HCT116 (cell line): Measurements from ENCODE around the gene CMTM2. TPM values are rescaled to one million over a fixed set of nuclear protein-coding genes. Genes with fewer than 3 reads are reported as not detected.
"Not testable (repeated sequence)": the region's sequence is repeated elsewhere in the genome, so short reads cannot be mapped to it uniquely, and the experiment has no call there.

Experiments
- ATAC-seq: fragments of 200-7000 bp; cut with Tn5 transposase; 2 replicates; pipeline ENCODE4 v1.9.1; 2020; ENCODE audit warnings: mild to moderate bottlenecking, moderate library complexity
- BruUV-seq: library from RNA; stranded (reverse); fragments of 400-500 nt; replicated peaks from 2 replicates; lab custom pipeline; 2021; lab: Mats Ljungman, UMichigan
- CTCF ChIA-PET: fragments of 300-600 bp; sonication (Branson Sonifier 250); formaldehyde crosslinking; loops from one replicate; lab custom pipeline; 2021; ENCODE audit warnings: antibody characterized with exemption; lab: Charles Lee
- POLR2A ChIA-PET: fragments of 300-600, 350-600 bp; sonication (Branson Sonifier 250); formaldehyde crosslinking; loops from one replicate; lab custom pipeline; 2021; ENCODE audit warnings: antibody characterized with exemption; lab: Charles Lee
- RAD21 ChIA-PET, 2 experiments: fragments of 300-600 bp; sonication (Branson Sonifier 250); formaldehyde crosslinking; loops; one replicate each; lab custom pipeline; 2023; ENCODE audit warnings: low total read pairs in 2 of 2; ENCODE audit not compliant: uncharacterized antibody in 2 of 2, unreplicated experiment in 2 of 2, low non-redundant PET in 1 of 2; lab: Charles Lee
- DNase-seq: peaks from one replicate; pipeline ENCODE4 v3.0.0-alpha.2; 2010; ENCODE audit warnings: low read depth, low spot score
- H2AFZ ChIP-seq: fragments of 200-600 bp; shearing (Covaris generic), sonication (generic); 2 replicates; pipeline ENCODE4 v1.6.1; 2017; ENCODE audit warnings: low read depth, mixed run types, mixed read lengths, antibody characterized with exemption, low read length; ENCODE audit not compliant: poor library complexity, severe bottlenecking
- H3K27ac ChIP-seq: 2 replicates; pipeline ENCODE4 v1.5.1; 2012; ENCODE audit warnings: low read depth, low read length
- H3K27me3 ChIP-seq: fragments of 200-600 bp; sonication (generic); 2 replicates; pipeline ENCODE4 v1.6.1; 2016; ENCODE audit warnings: mixed run types, low read length, mixed read lengths; ENCODE audit not compliant: insufficient read depth
- H3K36me3 ChIP-seq, 2 experiments: fragments of 200-500 bp in 1 of 2; fragments of 200-600 bp in 1 of 2; sonication (Bioruptor generic) in 1 of 2; sonication (generic) in 1 of 2; 2 replicates each; pipeline versions ENCODE4 v1.5.1 to v1.6.1; 2014 to 2016; ENCODE audit warnings: low read length in 2 of 2, inconsistent platforms in 1 of 2, mixed read lengths in 1 of 2, mixed run types in 1 of 2; ENCODE audit not compliant: insufficient read depth in 2 of 2, control insufficient read depth in 1 of 2
- H3K4me1 ChIP-seq, 2 experiments: fragments of 200-600 bp in 1 of 2; sonication (generic) in 1 of 2; 2 replicates each; pipeline versions ENCODE4 v1.5.1 to v1.6.1; 2012 to 2017; ENCODE audit warnings: low read length in 2 of 2, inconsistent platforms in 1 of 2, mild to moderate bottlenecking in 1 of 2, mixed read lengths in 1 of 2, mixed run types in 1 of 2, moderate library complexity in 1 of 2; ENCODE audit not compliant: insufficient read depth in 2 of 2, control insufficient read depth in 1 of 2
- H3K4me2 ChIP-seq: fragments of 200-600 bp; sonication (generic); 2 replicates; pipeline ENCODE4 v1.6.1; 2017; ENCODE audit warnings: mixed run types, low read length, mixed read lengths
- H3K4me3 ChIP-seq, 2 experiments: fragments of 200-600 bp in 1 of 2; sonication (generic) in 1 of 2; replicated peaks in 1 of 2; 2 replicates each; pipeline ENCODE4 v1.5.1; 2011 to 2016; ENCODE audit warnings: low read length in 2 of 2, control low read depth in 1 of 2, low read depth in 1 of 2, mild to moderate bottlenecking in 1 of 2, mixed read lengths in 1 of 2, mixed run types in 1 of 2
- H3K79me2 ChIP-seq: fragments of 200-600 bp; sonication (generic); 2 replicates; pipeline ENCODE4 v1.6.1; 2017; ENCODE audit warnings: mild to moderate bottlenecking, mixed run types, low read length, moderate library complexity, mixed read lengths; ENCODE audit not compliant: insufficient read depth
- H3K9ac ChIP-seq: fragments of 200-600 bp; sonication (generic); 2 replicates; pipeline ENCODE4 v1.6.1; 2016; ENCODE audit warnings: low read length, mixed read lengths
- H3K9me2 ChIP-seq: fragments of 200-600 bp; sonication (generic), shearing (Covaris generic); 2 replicates; pipeline ENCODE4 v1.6.1; 2017; ENCODE audit warnings: mixed run types, mild to moderate bottlenecking, moderate library complexity; ENCODE audit not compliant: insufficient read depth
- H3K9me3 ChIP-seq, 2 experiments: fragments of 200-500 bp in 1 of 2; fragments of 200-600 bp in 1 of 2; sonication (Bioruptor generic) in 1 of 2; sonication (generic) in 1 of 2; 2 replicates each; pipeline ENCODE4 v1.6.1; 2014 to 2017; ENCODE audit warnings: low read length in 2 of 2, mixed read lengths in 2 of 2, inconsistent platforms in 1 of 2, low read depth in 1 of 2, mild to moderate bottlenecking in 1 of 2, mixed run types in 1 of 2, moderate library complexity in 1 of 2; ENCODE audit not compliant: control insufficient read depth in 1 of 2, insufficient read depth in 1 of 2
- H4K20me1 ChIP-seq: fragments of 200-600 bp; sonication (generic), shearing (Covaris generic); 2 replicates; pipeline ENCODE4 v1.6.1; 2017; ENCODE audit warnings: mixed run types, mild to moderate bottlenecking, moderate library complexity; ENCODE audit not compliant: insufficient read depth
- CBX3 ChIP-seq: IDR thresholded peaks from 2 replicates; pipeline ENCODE4 v1.6.1; 2012; ENCODE audit warnings: low read depth
- CEBPB ChIP-seq: IDR thresholded peaks from 2 replicates; pipeline ENCODE4 v1.6.1; 2012; ENCODE audit warnings: low read depth
- EZH2phosphoT487 ChIP-seq: fragments of 200-600 bp; IDR thresholded peaks from 2 replicates; pipeline ENCODE4 v1.6.1; 2018; ENCODE audit warnings: antibody characterized with exemption, borderline replicate concordance
- POLR2A ChIP-seq: IDR thresholded peaks from 2 replicates; pipeline ENCODE4 v1.7.0; 2011; ENCODE audit warnings: borderline replicate concordance; ENCODE audit not compliant: insufficient read depth, insufficient read length; ENCODE audit errors: extremely low read depth
- POLR2AphosphoS5 ChIP-seq: IDR thresholded peaks from 2 replicates; pipeline ENCODE4 v1.6.1; 2011; ENCODE audit warnings: mild to moderate bottlenecking, low read depth, low read length, moderate library complexity
- REST ChIP-seq: IDR thresholded peaks from 2 replicates; pipeline ENCODE4 v1.6.1; 2012; ENCODE audit warnings: low read depth
- SIN3A ChIP-seq: IDR thresholded peaks from 2 replicates; pipeline ENCODE4 v1.6.1; 2012; ENCODE audit warnings: low read depth
- ZFX ChIP-seq: fragments of 450-650 bp; IDR thresholded peaks from 2 replicates; pipeline ENCODE4 v1.6.1; 2017
- ZNF274 ChIP-seq: fragments of 200-500 bp; sonication (Bioruptor generic); IDR thresholded peaks from 2 replicates; pipeline ENCODE4 v1.6.1; 2014; ENCODE audit warnings: mild to moderate bottlenecking, low read depth, low read length, inconsistent platforms
- intact Hi-C: fragments of 100-400 bp; cut with micrococcal nuclease; formaldehyde crosslinking; loops from 2 replicates; pipeline ENCODE4 v1.10.0; 2022
- total RNA-seq: library from RNA; stranded (reverse); gene quantifications from one replicate; pipeline ENCODE4 v1.2.1, GENCODE V29; 2021; ENCODE audit not compliant: unreplicated experiment
- TF ChIP-seq, protein P1 (sequence below): IDR thresholded peaks from 2 replicates; pipeline ENCODE4 v1.6.1; 2011; ENCODE audit warnings: mild to moderate bottlenecking, low read length, moderate library complexity; ENCODE audit not compliant: insufficient replicate concordance; ENCODE audit errors: extremely low read depth

CMTM2 gene
- total RNA-seq, 1 experiment from 2014 or later = 0.42 TPM

GRCh38 chr16:66629856-66630255 is 50.6 kb downstream of the CMTM2 start:
- POLR2A ChIA-PET = no interaction called here
- Histone ChIP-seq H3K27me3 (no peaks in the 10 kb centered on the region), H3K27ac (no peak overlapping the region), H3K9me3 (no peaks in the 10 kb centered on the region), H2AFZ (no peak overlapping the region), H3K79me2 (no peaks in the 10 kb centered on the region), H4K20me1 (no peaks in the 10 kb centered on the region), H3K4me2 (no peak overlapping the region), H3K9me2 (no peaks in the 10 kb centered on the region), H3K36me3 (no peaks in the 10 kb centered on the region), H3K9ac (no peak overlapping the region), H3K4me1 (no peaks in the 10 kb centered on the region), H3K4me3 (no peak overlapping the region)
- ATAC-seq (no peak), DNase-seq (no peak)
- RAD21 ChIA-PET = no interaction called here
- CTCF ChIA-PET = interaction anchor here (1.0 kb wide), 1 partner anchor 201 kb away, joined by 3 read pairs; the partner anchor contains the start of gene NAE1
- intact Hi-C loops = no loop called here
- TF ChIP-seq CEBPB (no peak), POLR2A (no peak), REST (no peak), POLR2AphosphoS5 (no peak), SIN3A (no peak), ZFX (no peak), CBX3 (no peak), ZNF274 (no peak), EZH2phosphoT487 (no peak)
- TF ChIP-seq, protein P1, sequence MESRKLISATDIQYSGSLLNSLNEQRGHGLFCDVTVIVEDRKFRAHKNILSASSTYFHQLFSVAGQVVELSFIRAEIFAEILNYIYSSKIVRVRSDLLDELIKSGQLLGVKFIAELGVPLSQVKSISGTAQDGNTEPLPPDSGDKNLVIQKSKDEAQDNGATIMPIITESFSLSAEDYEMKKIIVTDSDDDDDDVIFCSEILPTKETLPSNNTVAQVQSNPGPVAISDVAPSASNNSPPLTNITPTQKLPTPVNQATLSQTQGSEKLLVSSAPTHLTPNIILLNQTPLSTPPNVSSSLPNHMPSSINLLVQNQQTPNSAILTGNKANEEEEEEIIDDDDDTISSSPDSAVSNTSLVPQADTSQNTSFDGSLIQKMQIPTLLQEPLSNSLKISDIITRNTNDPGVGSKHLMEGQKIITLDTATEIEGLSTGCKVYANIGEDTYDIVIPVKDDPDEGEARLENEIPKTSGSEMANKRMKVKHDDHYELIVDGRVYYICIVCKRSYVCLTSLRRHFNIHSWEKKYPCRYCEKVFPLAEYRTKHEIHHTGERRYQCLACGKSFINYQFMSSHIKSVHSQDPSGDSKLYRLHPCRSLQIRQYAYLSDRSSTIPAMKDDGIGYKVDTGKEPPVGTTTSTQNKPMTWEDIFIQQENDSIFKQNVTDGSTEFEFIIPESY = no peak
- no TSS peak for BruUV-seq

- H4K20me1 ChIP-seq, H3K4me2 ChIP-seq, intact Hi-C loops, H3K9ac ChIP-seq, H3K9me3 ChIP-seq, H3K9me2 ChIP-seq, H3K4me1 ChIP-seq, H3K79me2 ChIP-seq, ATAC-seq, CTCF ChIA-PET, DNase-seq, H2AFZ ChIP-seq, RAD21 ChIA-PET, H3K27ac ChIP-seq, H3K4me3 ChIP-seq, H3K36me3 ChIP-seq, H3K27me3 ChIP-seq, BruUV-seq, POLR2A ChIA-PET: not testable (repeated sequence)
These were observed 51.4 kb downstream of the CMTM2 start for GRCh38 chr16:66630561-66631260.
